Retinal pigment epithelial cell (primary cell): ENCODE measurements around the gene ZNF511.
"Not testable (repeated sequence)": the region's sequence is repeated elsewhere in the genome, so short reads cannot be mapped to it uniquely, and the experiment has no call there.

ENCODE experiments used
- DNase-seq: peaks from one replicate; pipeline ENCODE4 v3.0.0-alpha.2; 2010; ENCODE audit warnings: low read depth
- H3K4me3 ChIP-seq: 2 replicates; pipeline ENCODE4 v1.5.1; 2011; ENCODE audit warnings: mild to moderate bottlenecking, low read length, control low read depth, moderate library complexity
- CTCF ChIP-seq: conservative IDR thresholded peaks from 2 replicates; pipeline ENCODE4 v1.5.1; 2011; ENCODE audit warnings: low read depth, low read length, control low read depth, inconsistent platforms

The ZNF511 gene

GRCh38 chr10:133308421-133309099 lies at the start of gene ZNF511, which contains the start of gene TUBGCP2:
TSS of gene ZNF511 (plus strand) at chr10:133308914. CDS start at chr10:133308944, 30 bp downstream.
TSS of gene TUBGCP2 (minus strand) at chr10:133308872. CDS start at chr10:133302941, 5,931 bp downstream.
- peak within 1 kb of the TSS; percentile 73 for H3K4me3 ChIP-seq
- TF ChIP-seq CTCF, result peak; percentile 17
- no peak for DNase-seq

- TF ChIP-seq CTCF, result no peak
- DNase-seq, result no peak
- H3K4me3 ChIP-seq, result no peak overlapping the region
Observed at GRCh38 chr10:133259602-133259989, 49.1 kb upstream of the ZNF511 start.

- TF ChIP-seq CTCF, result no peak
- peak overlapping the region; percentile 38 for H3K4me3 ChIP-seq
- DNase-seq, result no peak
Observed at GRCh38 chr10:133260895-133261725, 47.6 kb upstream of the ZNF511 start.

- no peak for TF ChIP-seq CTCF
- peak overlapping the region; percentile 43 for H3K4me3 ChIP-seq
- DNase-seq, result no peak
Observed at GRCh38 chr10:133261726-133262325, 46.9 kb upstream of the ZNF511 start.

- DNase-seq, result no peak
- no peak overlapping the region for H3K4me3 ChIP-seq
- no peak for TF ChIP-seq CTCF
Observed at GRCh38 chr10:133262696-133263095, 46.0 kb upstream of the ZNF511 start.

GRCh38 chr10:133263674-133264073 lies 45.0 kb upstream of the ZNF511 start:
- no peak for DNase-seq
- no peak for TF ChIP-seq CTCF

GRCh38 chr10:133264461-133264860 lies 44.3 kb upstream of the ZNF511 start:
- no peak overlapping the region for H3K4me3 ChIP-seq
- TF ChIP-seq CTCF, result no peak
- DNase-seq, result no peak

More at GRCh38 chr10:133263674-133264073, 45.0 kb upstream of the ZNF511 start:
- H3K4me3 ChIP-seq, result no peak overlapping the region

GRCh38 chr10:133265052-133265451 lies 43.7 kb upstream of the ZNF511 start:
- H3K4me3 ChIP-seq, DNase-seq: not testable (repeated sequence)
